HK-2 (cell line): ENCODE results near the gene BGLAP.
A peak's percentile ranks its signal among the peaks of the same experiment; 100 is the strongest.

Experiments used
- DNase-seq: peaks from one replicate; pipeline ENCODE4 v3.0.0-alpha.2; 2018; ENCODE audit not compliant: unreplicated experiment

BGLAP gene

DNA sequence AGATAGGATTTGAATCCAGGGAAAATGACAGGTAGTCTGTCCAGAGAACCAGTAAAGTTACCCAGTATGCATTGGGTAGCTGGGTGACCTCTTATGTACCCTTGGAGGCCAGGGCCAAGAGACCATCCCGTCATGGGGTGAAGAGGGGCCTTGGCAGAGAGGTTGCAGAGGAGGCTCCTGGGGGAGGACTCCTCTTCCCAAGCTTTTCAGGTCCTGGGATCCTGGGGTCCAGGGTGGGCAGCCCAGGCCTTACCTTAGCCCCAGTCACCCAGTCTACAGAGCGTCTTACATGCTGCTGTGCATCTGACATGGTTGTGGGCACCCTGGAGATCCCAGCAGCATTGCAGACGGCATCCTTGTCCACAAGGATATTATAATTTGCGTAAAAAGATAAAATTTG lies 15.2 kb upstream of the BGLAP start:
- no peak for DNase-seq

DNA sequence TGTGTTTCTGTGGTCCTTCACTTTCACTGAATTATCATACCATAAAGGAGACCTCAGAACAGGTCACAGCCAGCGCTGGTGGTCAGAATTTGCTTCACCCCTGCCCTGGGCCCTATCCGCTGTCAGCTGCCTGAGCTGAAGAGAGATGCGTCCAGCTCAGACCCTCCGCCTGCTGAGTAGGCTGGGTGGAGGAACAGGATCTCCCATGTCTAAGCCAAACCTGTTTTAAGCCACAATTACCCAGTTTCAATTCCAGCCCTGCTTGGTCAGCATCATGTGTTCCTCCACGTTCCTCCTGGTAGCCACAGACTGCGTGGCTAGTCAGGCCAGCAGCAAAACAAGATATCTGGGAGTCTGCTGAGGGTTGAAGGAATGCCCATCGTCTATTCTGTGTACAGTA lies 13.5 kb upstream of the BGLAP start:
- no peak for DNase-seq

DNA sequence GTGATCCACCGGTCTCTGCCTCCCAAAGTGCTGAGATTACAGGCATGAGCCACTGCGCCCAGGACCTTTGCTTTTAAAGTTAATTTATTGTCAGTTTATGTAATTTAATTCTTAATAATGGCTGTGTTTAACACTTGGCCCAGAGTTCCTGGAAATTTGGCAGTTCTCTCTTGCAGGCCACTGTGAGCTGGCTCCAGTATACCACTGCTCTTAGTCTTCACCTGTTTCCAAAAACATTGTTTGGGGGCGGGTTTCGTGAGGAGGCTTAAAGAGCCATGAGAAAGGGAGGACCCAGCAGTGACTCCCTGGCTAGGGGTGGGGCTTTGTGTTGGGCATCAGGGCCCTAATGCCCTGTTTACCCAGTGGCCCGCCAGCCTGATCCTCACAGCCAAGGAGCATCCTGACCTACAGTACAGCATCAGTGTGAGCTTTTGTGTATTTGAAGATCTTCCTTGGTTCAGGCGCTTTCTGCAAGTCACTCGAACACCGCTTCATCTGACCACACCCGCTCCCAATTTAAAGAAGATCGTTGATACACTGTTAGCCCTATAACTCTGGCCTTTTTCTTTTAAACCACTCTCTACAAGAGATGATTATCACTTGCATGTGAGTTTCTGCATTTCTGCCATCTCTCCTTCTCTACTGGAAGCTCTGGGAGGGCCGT lies 12.0 kb upstream of the BGLAP start:
- DNase-seq: no peak

DNA sequence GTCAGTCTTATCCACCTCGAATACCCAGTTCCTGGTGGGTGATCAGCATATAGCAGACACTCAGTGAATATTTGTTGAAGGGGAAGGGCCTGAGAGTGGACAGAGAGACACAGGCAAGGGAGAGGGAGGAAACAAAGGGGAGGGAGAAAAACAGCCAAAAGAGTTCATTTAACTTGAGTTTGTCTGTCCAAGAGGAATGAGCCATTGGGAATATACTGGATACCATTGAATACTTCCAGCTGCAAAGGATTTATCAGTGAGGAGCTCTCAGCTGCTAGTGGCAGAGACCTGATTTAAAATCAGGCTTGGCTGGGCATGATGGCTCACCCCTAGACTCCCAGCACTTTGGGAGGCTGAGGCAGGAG lies 11.5 kb upstream of the BGLAP start:
- no peak for DNase-seq

DNA sequence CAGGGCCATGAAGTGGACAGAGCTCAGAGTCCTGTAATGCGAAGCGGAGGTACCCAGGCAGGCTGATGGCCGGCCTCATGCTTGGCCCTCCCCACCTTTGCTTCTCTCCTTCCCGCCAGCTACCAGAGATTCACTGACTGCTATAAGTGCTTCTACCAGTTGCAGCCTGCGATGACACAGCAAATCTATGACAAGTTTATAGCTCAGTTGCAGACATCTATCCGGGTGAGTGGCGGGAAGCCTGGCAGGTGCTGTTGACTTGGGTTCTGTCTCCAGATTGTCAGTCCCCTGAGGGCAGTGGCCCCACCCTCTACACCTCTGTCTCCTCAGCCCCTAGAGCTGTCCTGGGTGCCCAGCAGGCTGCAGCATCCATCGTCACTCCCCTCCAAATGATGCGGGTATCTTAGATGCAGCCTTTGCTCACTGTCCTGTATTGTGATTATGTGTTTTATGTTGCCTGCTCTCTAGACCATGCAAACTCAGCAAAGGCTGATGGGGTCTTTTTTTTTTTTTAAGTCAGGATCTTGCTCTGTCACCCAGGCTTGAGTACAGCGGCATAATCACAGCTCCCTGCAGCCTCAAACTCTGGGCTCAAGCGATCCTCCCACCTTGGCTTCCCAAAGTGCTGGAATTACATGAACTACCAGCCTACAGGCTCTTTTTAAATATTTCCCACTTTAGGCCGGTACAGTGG lies 9.6 kb upstream of the BGLAP start:
- no peak for DNase-seq

DNA sequence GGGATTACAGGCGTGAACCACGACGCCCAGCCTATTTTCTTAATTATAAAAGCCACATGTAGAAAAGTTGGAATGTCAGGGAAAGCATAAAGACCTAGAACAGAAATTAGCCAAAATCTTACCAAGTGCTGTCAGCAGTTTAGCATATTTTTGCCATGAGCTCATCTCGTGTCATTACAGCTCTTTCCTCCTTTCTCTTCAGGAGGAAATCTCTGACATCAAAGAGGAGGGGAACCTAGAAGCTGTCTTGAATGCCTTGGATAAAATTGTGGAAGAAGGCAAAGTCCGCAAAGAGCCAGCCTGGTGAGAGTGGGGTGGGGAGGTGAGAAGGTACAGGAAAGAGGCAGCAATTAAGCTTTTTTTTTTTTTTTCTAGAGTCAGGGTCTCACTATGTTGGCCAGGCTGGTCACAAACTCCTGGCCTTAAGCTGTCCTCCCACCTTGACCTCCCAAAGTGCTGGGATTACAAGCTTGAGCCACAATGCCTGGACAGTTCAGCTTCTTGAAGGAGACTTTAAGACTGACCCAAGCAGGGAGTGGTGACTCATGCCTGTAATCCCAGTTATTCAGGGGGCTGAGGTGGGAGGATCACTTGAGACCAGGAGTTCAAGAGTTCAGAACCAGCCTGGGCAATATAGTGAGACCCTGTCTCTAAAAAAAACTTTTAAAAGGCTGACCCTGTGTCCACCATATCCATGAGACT lies 8.4 kb upstream of the BGLAP start:
- no peak for DNase-seq

DNA sequence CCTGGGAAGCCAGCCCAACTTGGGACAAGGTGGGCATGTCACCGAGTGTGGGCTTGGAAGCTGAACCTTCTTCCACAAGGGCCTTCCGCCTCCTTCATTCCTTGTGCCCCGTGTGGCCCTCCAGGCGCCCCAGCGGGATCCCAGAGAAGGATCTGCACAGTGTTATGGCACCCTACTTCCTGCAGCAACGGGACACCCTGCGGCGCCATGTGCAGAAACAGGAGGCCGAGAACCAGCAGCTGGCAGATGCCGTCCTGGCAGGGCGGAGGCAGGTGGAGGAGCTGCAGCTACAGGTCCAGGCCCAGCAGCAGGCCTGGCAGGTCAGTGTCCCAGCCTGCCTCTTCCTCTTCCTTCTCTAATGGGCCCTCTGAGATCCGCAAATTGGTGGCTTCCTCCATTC lies 5.8 kb upstream of the BGLAP start:
- DNase-seq: no peak

DNA sequence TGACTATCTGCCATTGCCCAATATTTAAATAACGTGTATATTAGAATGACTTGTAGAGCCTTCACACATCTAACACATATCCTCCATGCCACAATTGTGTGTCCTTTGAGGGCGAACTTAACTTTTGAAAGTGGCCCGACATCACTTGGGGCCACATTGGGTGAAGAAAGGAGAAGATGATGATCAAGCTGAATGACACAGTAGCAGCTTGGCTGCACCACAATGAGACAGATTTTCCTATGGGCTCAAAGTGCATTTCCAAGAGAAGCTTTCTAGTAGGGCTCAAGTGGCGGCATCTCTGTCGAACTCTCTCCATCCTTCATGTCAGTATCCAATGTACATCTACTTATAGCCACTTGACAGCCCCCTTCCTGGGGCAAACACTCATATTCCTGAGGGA lies 3.7 kb upstream of the BGLAP start:
- no peak for DNase-seq

DNA sequence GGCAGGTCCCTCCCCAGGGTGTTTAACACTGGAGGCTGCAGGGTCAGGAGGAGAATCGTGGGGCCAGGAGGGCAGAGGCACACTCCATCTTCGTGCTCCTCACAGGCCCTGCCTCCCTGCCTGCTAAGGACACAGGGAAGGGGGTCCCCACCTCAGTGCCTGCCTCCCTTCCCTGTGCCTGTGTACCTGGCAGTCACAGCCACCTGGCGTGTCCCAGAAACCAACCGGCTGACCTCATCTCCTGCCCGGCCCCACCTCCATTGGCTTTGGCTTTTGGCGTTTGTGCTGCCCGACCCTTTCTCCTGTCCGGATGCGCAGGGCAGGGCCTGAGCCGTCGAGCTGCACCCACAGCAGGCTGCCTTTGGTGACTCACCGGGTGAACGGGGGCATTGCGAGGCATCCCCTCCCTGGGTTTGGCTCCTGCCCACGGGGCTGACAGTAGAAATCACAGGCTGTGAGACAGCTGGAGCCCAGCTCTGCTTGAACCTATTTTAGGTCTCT lies 623 bp upstream of the BGLAP start:
- peak; percentile 64 for DNase-seq

DNA sequence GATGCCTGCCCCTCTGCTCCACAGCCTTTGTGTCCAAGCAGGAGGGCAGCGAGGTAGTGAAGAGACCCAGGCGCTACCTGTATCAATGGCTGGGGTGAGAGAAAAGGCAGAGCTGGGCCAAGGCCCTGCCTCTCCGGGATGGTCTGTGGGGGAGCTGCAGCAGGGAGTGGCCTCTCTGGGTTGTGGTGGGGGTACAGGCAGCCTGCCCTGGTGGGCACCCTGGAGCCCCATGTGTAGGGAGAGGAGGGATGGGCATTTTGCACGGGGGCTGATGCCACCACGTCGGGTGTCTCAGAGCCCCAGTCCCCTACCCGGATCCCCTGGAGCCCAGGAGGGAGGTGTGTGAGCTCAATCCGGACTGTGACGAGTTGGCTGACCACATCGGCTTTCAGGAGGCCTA lies 754 bp downstream of the BGLAP start:
- no peak for DNase-seq

DNA sequence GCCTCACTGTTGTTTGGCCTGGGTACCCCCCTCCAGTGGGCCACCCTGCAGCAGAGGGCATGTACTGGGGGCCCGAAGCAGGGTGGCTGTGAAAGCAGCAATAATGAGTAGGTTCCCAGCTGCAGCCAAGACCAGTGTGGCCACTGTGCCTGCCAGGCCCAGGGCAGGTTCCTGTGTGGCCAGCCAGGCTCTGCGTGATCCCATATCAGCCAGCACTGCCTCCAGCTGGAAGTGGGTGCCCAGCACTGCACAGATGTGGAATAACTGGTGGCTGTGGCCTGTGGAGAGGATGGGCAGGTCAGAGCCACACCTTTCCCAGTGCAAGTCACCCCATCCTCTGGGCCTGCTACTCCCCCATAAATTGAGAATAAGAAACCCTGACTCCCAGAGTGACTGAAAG lies 2.1 kb downstream of the BGLAP start:
- DNase-seq: no peak

DNA sequence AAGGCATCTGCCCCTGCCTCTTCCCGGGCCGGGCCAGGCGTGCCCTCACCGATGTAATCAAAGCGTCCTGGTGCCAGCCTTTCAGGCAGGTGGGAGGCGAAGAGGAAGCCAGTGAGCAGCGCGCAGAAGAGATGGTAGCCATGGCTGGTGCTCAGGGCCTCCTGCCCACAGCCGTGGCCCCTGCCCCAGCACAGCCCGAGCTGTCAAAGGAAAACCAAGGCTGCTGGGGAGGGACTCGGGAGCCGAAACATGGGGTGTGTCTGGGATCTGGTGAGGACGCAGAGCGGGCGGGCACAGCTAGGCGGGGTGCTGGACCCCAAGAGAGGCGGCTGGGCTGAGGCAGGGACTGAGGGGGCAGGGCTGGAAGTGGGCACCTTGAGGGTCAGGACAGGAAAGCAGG lies 2.7 kb downstream of the BGLAP start:
- DNase-seq: no peak

DNA sequence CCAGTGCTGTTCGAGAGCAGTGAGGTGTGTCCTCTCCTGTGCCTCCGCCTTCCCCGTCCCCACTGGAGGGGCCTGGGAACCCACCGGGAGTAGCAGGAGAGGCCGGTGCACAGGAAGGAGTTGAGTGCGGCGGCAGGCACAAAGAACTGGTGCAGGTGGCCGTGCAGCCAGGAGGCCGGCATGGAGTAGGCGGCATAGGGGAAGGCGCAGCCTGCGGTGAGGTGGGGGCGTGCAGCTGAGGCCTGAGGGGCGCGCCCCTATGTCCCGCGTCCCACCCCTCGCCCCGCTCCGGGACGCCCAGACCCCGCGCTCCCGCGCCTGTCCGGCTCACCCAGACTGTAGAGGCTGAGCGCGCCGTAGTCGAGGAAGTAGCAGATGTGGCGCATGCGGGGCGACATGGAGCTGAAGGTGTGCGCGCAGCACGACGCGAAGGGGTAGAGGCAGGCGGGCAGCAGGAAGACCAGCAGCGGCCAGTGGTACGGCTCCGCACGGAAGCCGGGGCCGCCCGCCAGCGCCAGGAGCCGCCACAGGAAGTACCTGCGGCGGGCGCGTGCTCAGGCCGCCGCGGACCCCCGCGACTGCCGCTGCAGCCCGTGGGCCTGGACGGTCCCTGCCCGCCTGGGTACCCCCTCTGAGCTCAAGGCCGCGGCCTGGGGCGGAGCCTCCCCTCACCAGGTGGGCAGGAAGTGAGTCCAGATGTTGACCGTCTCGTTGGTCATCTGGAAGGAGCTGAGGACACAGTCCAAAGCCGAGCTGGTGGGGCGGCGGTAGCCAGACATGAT lies 3.7 kb downstream of the BGLAP start:
- no peak for DNase-seq

DNA sequence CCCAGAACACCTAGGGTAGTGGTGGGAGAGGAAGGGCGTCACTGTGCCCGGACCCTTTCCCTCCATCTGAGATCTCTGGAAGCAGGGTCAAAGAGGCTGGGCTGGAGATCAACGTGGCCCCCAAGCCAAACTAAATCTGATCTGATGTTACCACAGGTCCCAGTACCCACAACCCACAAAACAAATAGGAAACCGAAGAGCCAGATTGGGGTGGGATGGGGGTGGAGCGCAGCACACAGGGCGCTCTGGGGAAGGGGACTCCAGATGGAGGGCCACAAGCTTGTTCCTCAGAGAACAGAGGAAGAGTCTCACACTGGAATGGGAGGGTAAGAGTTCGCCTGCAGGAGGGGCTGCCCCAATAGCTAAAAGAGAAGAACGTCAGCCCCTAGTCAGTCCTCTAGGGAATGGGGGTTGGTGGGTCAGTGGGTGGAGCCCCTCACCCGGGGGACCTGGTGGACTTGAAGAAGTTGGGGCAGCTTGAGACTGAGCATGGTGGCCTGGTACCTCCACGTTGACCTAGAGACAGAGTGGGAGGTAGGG lies 4.3 kb downstream of the BGLAP start:
- DNase-seq: no peak

DNA sequence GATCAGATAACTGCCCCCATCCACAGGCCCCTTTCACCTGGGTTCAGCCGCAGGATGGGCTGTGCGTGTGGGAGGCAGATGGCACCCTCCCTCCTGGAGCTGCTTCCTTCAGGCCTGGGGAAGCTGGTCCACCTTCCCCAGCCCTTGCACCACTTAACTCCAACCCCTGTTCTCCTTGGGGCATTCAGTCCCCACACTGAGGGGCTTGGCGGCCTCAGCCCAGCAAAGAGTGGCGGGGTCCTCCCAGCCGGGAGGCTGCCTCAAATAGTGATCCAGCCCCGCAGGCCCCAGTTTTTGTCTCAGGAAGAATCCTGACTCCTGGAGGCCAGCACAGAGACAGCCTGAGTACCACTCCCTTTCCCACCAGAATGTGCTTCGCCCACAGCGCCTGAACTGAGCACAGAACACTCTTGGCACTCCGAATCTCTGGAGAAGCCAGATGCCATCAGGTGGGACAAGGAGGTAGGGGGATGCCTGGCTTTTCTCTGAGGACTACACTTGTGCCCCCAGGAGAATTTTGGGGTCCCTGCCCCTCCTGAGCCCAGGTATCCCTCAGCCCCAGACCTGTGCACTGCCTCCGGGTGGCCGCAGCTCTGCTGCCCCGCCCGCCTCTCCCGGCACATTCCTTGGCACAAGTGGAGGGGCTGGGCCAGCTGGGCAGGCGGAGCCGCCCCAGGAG lies 4.9 kb downstream of the BGLAP start:
- no peak for DNase-seq

DNA sequence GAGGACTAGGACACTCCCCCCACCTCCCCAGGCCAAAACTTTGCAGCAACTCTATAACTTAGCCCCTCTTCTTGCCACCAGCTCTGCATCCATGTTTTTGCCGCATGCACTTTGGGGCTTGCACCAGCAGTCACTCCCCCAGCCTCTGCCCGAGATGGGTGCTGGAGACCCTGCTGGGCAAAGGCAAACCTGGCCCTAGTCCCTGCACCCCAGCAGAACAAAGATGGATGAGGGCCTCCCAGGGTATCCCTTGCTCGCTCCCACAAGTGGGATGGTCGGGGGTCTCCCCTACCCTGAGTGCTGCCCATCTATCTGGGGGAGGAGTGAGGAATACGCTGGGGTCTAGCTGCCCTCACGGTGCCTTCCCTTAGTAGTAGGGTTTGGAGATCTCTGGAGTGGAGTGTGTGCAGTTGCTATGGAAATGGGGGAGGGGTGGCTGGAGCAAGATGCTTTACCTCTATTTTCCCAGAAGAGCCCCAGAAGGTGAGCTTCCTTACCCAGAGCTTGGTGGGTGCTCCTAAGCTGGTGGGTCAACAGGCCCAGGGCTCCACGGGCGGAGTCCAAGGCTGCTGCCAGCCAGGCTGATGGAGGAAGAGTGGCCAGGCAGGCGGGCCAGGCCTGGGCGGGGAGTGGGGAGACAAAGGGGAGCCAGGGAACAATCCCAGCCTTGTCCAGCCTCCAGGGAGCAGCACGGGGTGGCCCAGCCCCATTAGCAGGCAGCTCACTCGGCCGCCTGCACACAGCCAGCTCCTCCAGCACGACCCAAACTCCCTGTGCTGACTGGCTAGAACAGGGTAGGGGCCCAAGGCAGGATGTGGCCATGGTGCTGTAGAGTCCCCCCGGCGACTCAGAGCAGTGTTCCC lies 5.7 kb downstream of the BGLAP start, which contains the start of gene PAQR6:
Gene PAQR6 (minus strand): TSS at position 597 of the 863 bp plus-strand sequence. CDS start 1,325 bp downstream, outside the sequence.
- DNase-seq: no peak

DNA sequence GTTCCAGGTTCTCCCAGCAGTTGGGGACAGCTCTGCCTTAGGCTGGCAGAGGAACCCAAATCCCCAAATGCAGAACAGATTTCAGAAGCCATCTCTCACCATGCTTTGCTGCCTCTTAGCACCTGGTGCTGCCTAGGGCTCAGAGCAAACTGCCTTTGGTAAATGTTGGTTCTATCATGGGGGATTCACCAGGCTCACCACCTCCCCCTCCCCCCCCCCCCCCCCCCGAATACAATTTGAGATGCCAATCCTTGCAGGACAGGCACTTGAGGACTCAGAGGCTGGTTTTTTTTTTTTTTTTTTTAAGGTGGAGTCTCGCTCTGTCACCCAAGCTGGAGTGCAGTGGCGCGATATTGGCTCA lies 6.3 kb downstream of the BGLAP start:
- no peak for DNase-seq

DNA sequence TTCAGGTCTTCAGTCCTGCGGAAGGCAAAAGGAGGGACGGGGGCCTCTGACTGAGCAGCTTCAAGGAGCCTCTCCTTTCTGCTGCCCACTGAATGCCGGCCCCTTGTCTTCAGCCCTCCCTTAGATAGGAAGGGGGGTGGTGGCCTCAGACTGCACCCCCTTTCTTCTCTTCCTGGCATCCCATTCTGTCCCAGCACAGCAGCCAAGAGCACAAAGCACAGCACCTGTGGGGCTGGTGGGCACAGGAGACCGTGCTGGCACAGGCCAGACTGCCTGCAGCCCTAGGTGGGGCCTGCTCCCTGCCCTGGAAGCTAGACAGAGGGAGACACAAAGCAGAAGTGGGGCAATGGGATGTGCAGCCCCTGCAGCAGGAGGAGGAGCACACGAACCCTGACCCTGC lies 7.6 kb downstream of the BGLAP start:
- no peak for DNase-seq

DNA sequence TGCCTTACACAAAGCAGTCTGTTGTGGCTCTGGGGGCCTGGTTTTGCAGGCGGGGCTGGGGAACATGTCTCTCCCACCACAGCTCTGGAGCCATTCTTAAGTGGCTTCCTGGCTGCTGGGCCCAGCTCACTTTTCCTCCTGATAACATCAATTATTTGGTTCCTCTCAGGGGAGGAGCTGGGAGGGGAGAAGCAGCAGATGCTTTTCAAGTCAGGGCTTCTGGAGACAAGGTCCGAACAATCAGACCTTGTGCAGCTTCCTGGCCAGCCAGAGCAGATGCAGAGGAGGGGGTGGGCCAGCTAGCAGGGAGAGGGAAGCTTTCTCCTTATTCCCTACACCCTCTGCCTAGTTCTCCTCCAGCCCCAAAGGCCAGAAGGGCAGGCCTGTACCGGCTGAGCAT lies 9.5 kb downstream of the BGLAP start:
- no peak for DNase-seq

DNA sequence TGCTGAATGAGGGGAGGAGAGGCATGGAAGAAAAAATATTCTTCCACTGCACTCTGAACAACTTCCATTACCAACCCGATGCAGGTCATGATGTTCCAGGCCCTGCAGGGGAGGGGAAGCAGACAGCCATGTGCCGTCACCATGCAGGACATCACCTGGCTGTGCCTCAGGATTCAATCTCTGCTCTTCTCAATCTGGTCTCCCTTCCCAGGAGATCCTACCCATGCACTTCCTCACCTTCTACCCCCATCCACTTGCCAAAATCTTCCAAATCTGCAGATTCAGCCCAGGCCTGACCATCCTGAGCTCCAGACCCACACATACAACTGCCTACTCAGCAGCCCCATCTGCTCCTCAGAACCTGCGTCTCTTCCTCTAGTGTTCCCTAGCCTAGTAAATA lies 11.7 kb downstream of the BGLAP start:
- DNase-seq: no peak
